ENCODE measurements around the gene SERPINE2. TPM values are rescaled to one million over a fixed set of nuclear protein-coding genes. Genes with fewer than 3 reads are reported as not detected.

The SERPINE2 gene
- total and polyA plus RNA-seq, 2 donors (not counting 3 experiments of a cell fraction or from before 2014, with no cell fraction given): 4.0 to 8.8 TPM

- BruUV-seq (replicated peaks): no TSS peak
- ChIA-PET CTCF (interaction anchor here (1.2 kb wide), 2 partner anchors 13 to 210 kb away, joined by 3 read pairs; no protein-coding TSS in a partner anchor), POLR2A (no interaction called here)
- Histone ChIP-seq H3K27ac (ENCODE audit: insufficient read depth, low read depth, low read length) (no peak overlapping the region), H3K4me2 (ENCODE audit: insufficient read depth, low read length) (no peak overlapping the region), H3K36me3 (ENCODE audit: control insufficient read depth in 2 of 2, extremely low read depth in 1 of 2, insufficient read depth in 2 of 2, low read length in 2 of 2) (no peaks in the 10 kb centered on the region), H3K27me3 (ENCODE audit: control insufficient read depth in 2 of 2, insufficient read depth in 2 of 2, low read length in 2 of 2) (peaks cover 0 to 4% of the 10 kb centered on the region in 2 experiments), H3K4me3 (replicated peaks in 1 of 3; ENCODE audit: insufficient read depth in 1 of 3, low read depth in 1 of 3, low read length in 3 of 3) (no peak overlapping the region), H4K20me1 (replicated peaks; ENCODE audit: control insufficient read depth, extremely low read depth, insufficient read depth, low read length) (no peaks in the 10 kb centered on the region), H2AFZ (ENCODE audit: low read depth, low read length) (no peak overlapping the region), H3K9me1 (replicated peaks; ENCODE audit: control insufficient read depth, extremely low read depth, insufficient read depth, low read length) (no peaks in the 10 kb centered on the region), H3K9me3 (replicated peaks; ENCODE audit: control insufficient read depth, insufficient read depth, low read length) (no peaks in the 10 kb centered on the region), H3K4me1 (ENCODE audit: control insufficient read depth, extremely low read depth, insufficient read depth, low read length) (no peaks in the 10 kb centered on the region), H3K79me2 (ENCODE audit: control insufficient read depth, insufficient read depth, low read length) (no peaks in the 10 kb centered on the region), H3K9ac (replicated peaks; ENCODE audit: extremely low read depth, insufficient read depth, low read length) (no peak overlapping the region)
- TF ChIP-seq MAX (IDR thresholded peaks at IDR 0.05; ENCODE audit: insufficient read depth, insufficient read length) (no peak), CTCF (IDR thresholded peaks at IDR 0.05; ENCODE audit: extremely low read depth in 1 of 2, insufficient read depth in 1 of 2, low read depth in 1 of 2, low read length in 2 of 2) (no peak), POLR2A (IDR thresholded peaks at IDR 0.05; ENCODE audit: low read depth, low read length) (no peak), GATA2 (IDR thresholded peaks at IDR 0.05; ENCODE audit: insufficient read depth, insufficient read length, low read depth, low read length) (no peak), FOS (IDR thresholded peaks at IDR 0.05; ENCODE audit: borderline replicate concordance, insufficient read depth, low read length) (no peak), POLR2AphosphoS5 (IDR thresholded peaks at IDR 0.05; ENCODE audit: insufficient read depth, low read depth, low read length) (no peak)
- no peak for FAIRE-seq
- DNase-seq (ENCODE audit: low read depth, low spot score): no peak
- intact Hi-C loops (cut with micrococcal nuclease): no loop called here
- dilution Hi-C loops (cut with MboI; ENCODE audit: extremely low pct_ligation_motif_present, low sequenced_read_pairs): no loop called here
Observed at GRCh38 chr2:224072541-224073188, 33.6 kb upstream of the SERPINE2 start.

All from endothelial cell of umbilical vein (primary cell).